Muscle of back (tissue), 11 donors: ENCODE measurements around the gene PCGF6. TPM values are rescaled to one million over a fixed set of nuclear protein-coding genes. Genes with fewer than 3 reads are reported as not detected.

Source experiments
- DNase-seq, 3 donors: peaks; one replicate each; pipeline versions ENCODE4 v3.0.0 to v3.0.0-alpha.2; 2013
- polyA plus RNA-seq, 10 donors: library from polyadenylated mRNA; unstranded; fragments of 120-200 nt; gene quantifications; one replicate each; pipeline ENCODE4 v1.2.1, GENCODE V29; 2013; ENCODE audit not compliant: insufficient read length in 10 of 10

The PCGF6 gene
- polyA plus RNA-seq, 10 donors: 7.8 to 10.2 (median 9.7) TPM

DNA sequence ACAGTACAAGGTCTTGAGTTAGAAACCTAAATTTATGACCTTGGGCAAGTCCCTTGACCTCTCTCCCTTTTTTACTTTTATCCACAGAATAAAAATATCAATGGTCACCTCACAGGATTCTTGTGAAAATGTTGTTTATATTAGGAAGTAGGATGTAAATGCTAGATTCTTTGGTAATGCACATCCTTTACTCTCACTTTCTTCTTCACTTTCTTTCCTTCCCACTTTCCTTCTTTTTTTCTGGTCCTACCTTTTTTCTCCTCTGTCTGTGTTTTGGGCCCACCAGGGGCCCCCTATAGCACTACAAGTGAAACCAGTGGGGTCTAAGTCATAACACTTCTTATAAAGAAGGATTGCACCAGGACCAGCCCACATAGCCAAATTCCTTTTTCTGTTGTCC lies 93.1 kb downstream of the PCGF6 start:
- DNase-seq: no peak

- DNase-seq: no peak
Measured at GRCh38 chr10:103256613-103257012, 94.3 kb downstream of the PCGF6 start.

- no peak for DNase-seq
Measured at GRCh38 chr10:103254538-103255325, 96.2 kb downstream of the PCGF6 start.

DNA sequence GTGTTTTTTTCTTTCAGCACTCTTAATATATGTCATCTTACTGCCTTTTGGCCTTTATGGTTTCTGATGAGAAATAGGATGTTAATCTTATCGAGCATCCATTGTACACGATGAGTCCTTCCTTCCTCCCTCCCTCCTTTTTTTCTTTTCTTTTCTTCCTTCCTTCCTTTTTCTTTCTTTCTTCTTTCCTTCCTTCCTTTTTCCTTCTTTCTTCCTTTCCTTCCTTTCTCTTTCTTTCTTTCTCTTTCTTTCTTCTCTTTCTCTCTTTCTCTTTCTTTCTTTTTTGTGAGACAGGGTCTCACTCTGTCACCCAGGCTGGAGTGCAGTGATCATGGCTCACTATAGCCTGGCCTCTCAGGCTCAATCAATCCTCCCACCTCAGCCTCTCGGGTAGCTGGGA lies 96.8 kb downstream of the PCGF6 start:
- DNase-seq: no peak

Other genes with a start within 250 kb of the PCGF6 start
- gene NT5C2, start 157.9 kb downstream of the PCGF6 start, polyA plus RNA-seq: 100 to 1,000 TPM; 115 to 198 (median 139) TPM
- gene RPEL1, start 105.3 kb downstream of the PCGF6 start, polyA plus RNA-seq: under 1 TPM in 2 of 10 donors, not detected in 8; 0.17 to 0.19 TPM
- under 1 TPM; 0.08 to 0.77 (median 0.19) TPM for gene INA, start 74.0 kb downstream of the PCGF6 start, polyA plus RNA-seq
- gene TAF5, start 16.8 kb upstream of the PCGF6 start, polyA plus RNA-seq: 1 to 10 TPM; 3.0 to 5.3 (median 4.5) TPM
- gene ATP5MK, start 45.3 kb upstream of the PCGF6 start, polyA plus RNA-seq: 100 to 1,000 TPM; 231 to 289 (median 250) TPM
- gene PDCD11, start 45.5 kb upstream of the PCGF6 start, polyA plus RNA-seq: 10 to 100 TPM; 23.0 to 31.6 (median 25.4) TPM
- gene CALHM2, start 101.2 kb upstream of the PCGF6 start, polyA plus RNA-seq: 10 to 100 TPM; 11.4 to 22.1 (median 17.0) TPM
- gene CALHM1, start 107.8 kb upstream of the PCGF6 start, polyA plus RNA-seq: under 1 TPM in 5 of 10 donors, not detected in 5; 0.04 to 0.11 (median 0.08) TPM
- not detected for gene CALHM3, start 128.1 kb upstream of the PCGF6 start, polyA plus RNA-seq
- 10 to 100 TPM in 9 of 10 donors, 1 to 10 TPM in 1; 8.8 to 32.7 (median 24.5) TPM for gene NEURL1, start 142.6 kb upstream of the PCGF6 start, polyA plus RNA-seq